WERI-Rb-1 (cell line): ENCODE data around the gene RCBTB2.

ENCODE experiments used
- DNase-seq: peaks from one replicate; pipeline ENCODE4 v3.0.0-alpha.2; 2020
- H3K27ac ChIP-seq: fragments of 250-450 bp; sonication (Bioruptor Pico); 2 replicates; pipeline ENCODE4 v1.5.1; 2020; ENCODE audit warnings: mild to moderate bottlenecking, moderate library complexity
- H3K27me3 ChIP-seq: fragments of 250-450 bp; sonication (Bioruptor Pico); 2 replicates; pipeline ENCODE4 v1.5.1; 2021; ENCODE audit warnings: mild to moderate bottlenecking, low read depth, moderate library complexity; ENCODE audit not compliant: insufficient read depth, severe bottlenecking
- H3K36me3 ChIP-seq: fragments of 250-450 bp; sonication (Bioruptor Pico); 2 replicates; pipeline ENCODE4 v1.5.1; 2020; ENCODE audit warnings: mild to moderate bottlenecking, moderate library complexity
- H3K4me3 ChIP-seq: 2 replicates; pipeline ENCODE4 v1.5.1; 2011; ENCODE audit warnings: low read depth, mild to moderate bottlenecking, control low read depth, low read length
- H3K9me3 ChIP-seq: fragments of 250-450 bp; sonication (Bioruptor Pico); 2 replicates; pipeline ENCODE4 v1.5.1; 2021; ENCODE audit warnings: mild to moderate bottlenecking, moderate library complexity; ENCODE audit not compliant: severe bottlenecking
- TF ChIP-seq, protein P1 (sequence below): IDR thresholded peaks from 2 replicates; pipeline ENCODE4 v1.5.1; 2011; ENCODE audit warnings: low read depth, mild to moderate bottlenecking, control low read depth, inconsistent platforms, low read length

The RCBTB2 gene

DNA sequence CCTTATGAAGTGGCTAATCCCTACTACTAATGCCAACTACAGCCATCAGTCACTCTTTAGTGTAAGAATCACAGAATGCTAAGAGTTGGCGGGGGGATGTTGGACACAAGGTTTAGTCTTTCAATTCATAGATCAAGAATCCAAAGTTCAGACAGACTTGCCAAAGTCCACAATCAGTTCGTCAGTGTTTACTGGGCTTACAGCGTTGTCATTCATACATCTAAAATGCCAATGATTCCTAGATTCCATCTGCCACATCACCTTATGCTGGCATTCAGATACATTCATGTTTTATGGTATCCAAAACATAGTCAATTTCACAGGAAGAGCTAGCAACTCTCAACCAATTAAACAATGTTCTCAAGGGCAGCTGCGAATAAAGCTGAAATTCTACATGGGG, 18.1 kb downstream of the RCBTB2 start:
- Histone ChIP-seq H3K9me3 (no peaks in the 10 kb centered on the region), H3K27ac (no peak overlapping the region), H3K36me3 (no peaks in the 10 kb centered on the region), H3K27me3 (no peaks in the 10 kb centered on the region), H3K4me3 (no peak overlapping the region)
- TF ChIP-seq, protein P1, sequence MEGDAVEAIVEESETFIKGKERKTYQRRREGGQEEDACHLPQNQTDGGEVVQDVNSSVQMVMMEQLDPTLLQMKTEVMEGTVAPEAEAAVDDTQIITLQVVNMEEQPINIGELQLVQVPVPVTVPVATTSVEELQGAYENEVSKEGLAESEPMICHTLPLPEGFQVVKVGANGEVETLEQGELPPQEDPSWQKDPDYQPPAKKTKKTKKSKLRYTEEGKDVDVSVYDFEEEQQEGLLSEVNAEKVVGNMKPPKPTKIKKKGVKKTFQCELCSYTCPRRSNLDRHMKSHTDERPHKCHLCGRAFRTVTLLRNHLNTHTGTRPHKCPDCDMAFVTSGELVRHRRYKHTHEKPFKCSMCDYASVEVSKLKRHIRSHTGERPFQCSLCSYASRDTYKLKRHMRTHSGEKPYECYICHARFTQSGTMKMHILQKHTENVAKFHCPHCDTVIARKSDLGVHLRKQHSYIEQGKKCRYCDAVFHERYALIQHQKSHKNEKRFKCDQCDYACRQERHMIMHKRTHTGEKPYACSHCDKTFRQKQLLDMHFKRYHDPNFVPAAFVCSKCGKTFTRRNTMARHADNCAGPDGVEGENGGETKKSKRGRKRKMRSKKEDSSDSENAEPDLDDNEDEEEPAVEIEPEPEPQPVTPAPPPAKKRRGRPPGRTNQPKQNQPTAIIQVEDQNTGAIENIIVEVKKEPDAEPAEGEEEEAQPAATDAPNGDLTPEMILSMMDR, result no peak
- no peak for DNase-seq

DNA sequence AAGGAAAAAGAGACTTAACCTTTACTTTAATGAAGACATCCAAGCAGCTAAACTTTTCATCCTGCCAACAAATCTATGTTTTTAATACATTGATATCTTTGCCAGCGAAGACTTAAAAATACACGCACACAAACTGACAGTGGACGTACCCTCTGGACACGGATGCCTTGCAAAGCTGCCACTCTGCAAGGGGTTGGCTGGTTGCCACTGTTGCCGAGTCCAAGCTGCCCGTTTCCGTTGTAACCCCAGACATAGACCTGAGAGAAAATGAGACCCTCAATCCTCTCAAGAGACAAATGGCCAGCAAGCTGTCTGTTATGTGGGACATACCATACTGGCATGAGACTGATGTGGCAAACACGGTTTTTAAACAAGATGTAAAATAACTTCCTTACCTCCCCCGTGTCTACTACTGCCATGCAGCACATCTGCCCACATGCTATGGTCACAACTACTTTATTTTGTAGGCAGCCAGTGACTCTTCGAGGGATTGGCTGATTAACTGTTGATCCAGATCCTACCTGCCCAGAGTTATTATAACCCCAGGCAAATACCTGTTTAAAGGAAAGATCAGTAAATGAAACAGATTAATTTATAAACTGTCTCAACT, 21.2 kb downstream of the RCBTB2 start:
- Histone ChIP-seq H3K27me3 (no peaks in the 10 kb centered on the region), H3K9me3 (no peaks in the 10 kb centered on the region), H3K27ac (no peak overlapping the region), H3K36me3 (no peaks in the 10 kb centered on the region), H3K4me3 (no peak overlapping the region)
- DNase-seq, result no peak
- TF ChIP-seq, protein P1, result no peak

- H3K9me3 ChIP-seq, result no peaks in the 10 kb centered on the region
- no peak for DNase-seq
- H3K27me3 ChIP-seq, result no peaks in the 10 kb centered on the region
- H3K36me3 ChIP-seq, result no peaks in the 10 kb centered on the region
- TF ChIP-seq, protein P1, result no peak
- H3K27ac ChIP-seq, result no peak overlapping the region
- no peak overlapping the region for H3K4me3 ChIP-seq
Observed at GRCh38 chr13:48510698-48511097, 22.2 kb downstream of the RCBTB2 start.

DNA sequence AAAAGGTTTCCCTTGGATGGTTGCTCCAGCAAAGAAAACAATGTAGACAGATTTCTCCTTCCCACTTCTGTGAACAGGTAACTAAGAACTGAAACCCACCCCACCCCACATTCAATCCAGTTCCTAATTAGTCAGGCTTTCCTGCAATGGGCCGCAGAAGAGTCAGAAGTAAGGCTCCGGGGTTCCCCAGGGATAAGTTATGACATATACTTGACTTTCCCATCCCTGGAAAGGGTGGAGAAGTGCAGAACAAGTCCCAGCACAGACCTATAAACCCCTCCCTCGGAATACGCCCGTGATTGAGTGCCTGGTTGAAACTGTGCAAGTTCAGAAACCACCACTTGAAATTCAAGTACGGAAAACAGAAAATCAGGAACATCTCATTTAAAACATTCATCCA, 24.9 kb downstream of the RCBTB2 start:
- TF ChIP-seq, protein P1, result no peak
- no peak overlapping the region for H3K27ac ChIP-seq
- DNase-seq, result no peak
- H3K9me3 ChIP-seq, result no peaks in the 10 kb centered on the region
- H3K4me3 ChIP-seq, result no peak overlapping the region
- no peaks in the 10 kb centered on the region for H3K36me3 ChIP-seq
- no peaks in the 10 kb centered on the region for H3K27me3 ChIP-seq

- TF ChIP-seq, protein P1, result no peak
- DNase-seq, result no peak
- no peak overlapping the region for H3K4me3 ChIP-seq
- H3K36me3 ChIP-seq, result no peaks in the 10 kb centered on the region
- no peak overlapping the region for H3K27ac ChIP-seq
- no peaks in the 10 kb centered on the region for H3K27me3 ChIP-seq
- H3K9me3 ChIP-seq, result no peaks in the 10 kb centered on the region
Observed at GRCh38 chr13:48507021-48507420, 25.9 kb downstream of the RCBTB2 start.

- TF ChIP-seq, protein P1, result no peak
- no peak overlapping the region for H3K4me3 ChIP-seq
- H3K9me3 ChIP-seq, result no peaks in the 10 kb centered on the region
- no peak overlapping the region for H3K27ac ChIP-seq
- no peaks in the 10 kb centered on the region for H3K36me3 ChIP-seq
- no peaks in the 10 kb centered on the region for H3K27me3 ChIP-seq
- no peak for DNase-seq
Observed at GRCh38 chr13:48506092-48506701, 26.7 kb downstream of the RCBTB2 start.
